EL (cell line): ENCODE data around the gene HLX.

ENCODE experiments used
- DNase-seq: peaks from one replicate; pipeline ENCODE4 v3.0.0-alpha.2; 2016

Gene HLX

GRCh38 chr1:220928725-220929300, 49.6 kb downstream of the HLX start:
- DNase-seq: no peak

GRCh38 chr1:220929304-220929703, 50.1 kb downstream of the HLX start:
- DNase-seq: no peak
